ENCODE data around the gene NPHS1.
A peak's percentile ranks its signal among the peaks of the same experiment; 100 is the strongest.

The NPHS1 gene

DNA sequence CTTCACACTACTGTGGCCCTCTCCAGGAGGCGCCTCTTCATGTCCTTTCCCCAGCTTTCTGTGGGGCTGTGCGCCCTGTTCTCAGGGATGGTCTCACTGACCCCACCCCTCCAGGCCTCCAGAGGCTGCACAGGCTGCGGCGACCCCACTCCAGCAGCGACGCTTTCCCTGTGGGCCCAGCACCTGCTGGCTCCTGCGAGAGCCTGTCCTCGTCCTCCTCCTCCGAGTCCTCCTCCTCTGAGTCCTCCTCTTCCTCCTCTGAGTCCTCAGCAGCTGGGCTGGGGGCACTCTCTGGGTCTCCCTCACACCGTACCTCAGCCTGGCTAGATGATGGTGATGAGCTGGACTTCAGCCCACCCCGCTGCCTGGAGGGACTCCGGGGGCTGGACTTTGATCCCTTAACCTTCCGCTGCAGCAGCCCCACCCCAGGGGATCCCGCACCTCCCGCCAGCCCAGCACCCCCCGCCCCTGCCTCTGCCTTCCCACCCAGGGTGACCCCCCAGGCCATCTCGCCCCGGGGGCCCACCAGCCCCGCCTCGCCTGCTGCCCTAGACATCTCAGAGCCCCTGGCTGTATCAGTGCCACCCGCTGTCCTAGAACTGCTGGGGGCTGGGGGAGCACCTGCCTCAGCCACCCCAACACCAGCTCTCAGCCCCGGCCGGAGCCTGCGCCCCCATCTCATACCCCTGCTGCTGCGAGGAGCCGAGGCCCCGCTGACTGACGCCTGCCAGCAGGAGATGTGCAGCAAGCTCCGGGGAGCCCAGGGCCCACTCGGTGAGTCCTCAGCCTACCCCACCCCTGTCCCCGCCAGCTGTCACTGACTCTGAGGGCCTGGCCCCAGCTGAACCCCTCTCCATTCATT, 65.8 kb downstream of the NPHS1 start:
- no peak for DNase-seq

DNA sequence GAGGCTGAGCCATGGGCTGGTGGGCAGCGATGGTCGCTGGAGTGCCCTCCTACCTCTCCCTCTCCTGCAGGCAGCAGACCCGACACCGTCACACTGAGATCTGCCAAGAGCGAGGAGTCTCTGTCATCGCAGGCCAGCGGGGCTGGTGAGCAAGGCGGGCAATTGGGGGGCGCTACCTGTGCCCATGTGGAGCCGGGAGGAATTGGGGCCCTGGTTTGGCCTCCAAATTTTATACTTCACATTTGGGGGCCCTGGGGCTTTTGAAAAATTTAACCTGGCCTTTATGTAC, 67.0 kb downstream of the NPHS1 start:
- DNase-seq, result no peak

DNA sequence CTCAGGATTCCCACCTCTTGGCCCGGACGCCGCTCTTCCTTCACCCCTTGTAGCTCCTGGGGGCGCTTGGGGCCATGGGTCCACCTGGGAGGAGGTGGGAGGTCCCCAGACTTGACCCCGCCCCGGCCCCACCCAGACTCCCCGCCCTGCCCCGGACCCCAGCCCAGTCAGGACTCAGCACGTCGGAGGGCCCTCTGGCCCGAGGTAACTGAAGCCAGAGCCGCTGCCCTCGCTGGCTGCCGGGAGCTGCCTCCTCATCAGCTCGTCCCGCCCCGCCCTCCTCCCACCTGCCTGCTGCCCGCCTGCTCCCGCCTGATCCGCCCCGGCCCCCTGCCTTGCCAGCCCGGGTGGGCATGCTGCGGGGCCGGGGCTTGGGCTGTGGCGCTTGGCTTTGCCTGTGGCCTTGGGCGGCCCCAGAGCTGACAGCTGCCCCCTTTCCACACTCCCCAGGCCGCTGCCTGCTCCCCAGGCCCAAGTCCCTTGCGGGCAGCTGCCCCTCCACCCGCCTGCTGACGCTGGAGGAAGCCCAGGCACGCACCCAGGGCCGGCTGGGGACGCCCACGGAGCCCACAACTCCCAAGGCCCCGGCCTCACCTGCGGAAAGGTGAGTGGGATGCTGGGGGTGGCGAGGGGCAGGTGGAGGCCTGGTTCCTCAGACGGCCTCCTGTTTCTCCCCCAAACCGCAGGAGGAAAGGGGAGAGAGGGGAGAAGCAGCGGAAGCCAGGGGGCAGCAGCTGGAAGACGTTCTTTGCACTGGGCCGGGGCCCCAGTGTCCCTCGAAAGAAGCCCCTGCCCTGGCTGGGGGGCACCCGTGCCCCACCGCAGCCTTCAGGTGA, 67.6 kb downstream of the NPHS1 start:
- peak; percentile 93 for DNase-seq

DNA sequence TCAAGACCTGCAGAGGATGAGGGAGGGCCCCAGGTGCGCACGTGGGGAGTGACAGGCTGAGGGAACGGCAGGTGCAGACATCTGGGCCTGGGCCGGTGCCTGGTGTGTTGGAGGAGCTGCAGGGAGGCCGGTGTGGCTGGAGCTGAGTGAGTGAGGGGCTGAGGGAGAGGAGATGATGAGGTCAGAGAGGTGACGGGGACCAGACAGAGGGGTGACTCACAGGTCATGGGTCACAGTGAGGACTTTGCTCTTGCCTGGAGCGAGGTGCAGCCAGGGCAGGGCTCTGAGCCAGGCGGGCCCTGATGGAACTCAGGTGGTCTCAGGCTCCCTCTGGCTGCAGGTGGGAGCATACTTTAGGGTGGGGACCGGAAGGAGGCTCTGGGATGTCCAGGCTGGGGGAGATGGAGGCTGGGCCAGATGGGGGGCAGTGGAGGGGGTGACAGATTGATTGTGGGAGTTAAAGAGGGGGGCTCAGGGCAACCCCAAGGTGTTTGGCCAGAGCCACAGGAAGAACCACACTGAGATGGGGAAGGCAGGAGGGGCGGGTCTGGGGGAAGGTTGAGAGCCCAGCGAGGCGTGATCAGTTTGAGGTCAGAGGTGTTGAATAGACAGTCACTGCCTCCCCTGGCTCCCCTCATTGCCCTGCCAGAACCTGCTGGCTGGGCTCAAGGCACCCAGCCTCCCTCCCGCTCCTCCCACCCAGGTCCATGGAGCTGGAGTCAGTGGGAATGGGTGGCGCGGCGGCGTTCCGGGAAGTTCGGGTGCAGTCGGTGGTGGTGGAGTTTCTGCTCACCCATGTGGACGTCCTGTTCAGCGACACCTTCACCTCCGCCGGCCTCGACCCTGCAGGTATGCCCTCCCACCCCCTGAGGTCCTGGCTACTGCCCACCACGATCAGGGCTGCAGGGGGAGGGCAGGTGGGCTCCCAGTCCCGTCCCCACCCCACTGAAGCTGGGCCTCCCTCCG, 68.6 kb downstream of the NPHS1 start:
- DNase-seq, result peak; percentile 85

DNA sequence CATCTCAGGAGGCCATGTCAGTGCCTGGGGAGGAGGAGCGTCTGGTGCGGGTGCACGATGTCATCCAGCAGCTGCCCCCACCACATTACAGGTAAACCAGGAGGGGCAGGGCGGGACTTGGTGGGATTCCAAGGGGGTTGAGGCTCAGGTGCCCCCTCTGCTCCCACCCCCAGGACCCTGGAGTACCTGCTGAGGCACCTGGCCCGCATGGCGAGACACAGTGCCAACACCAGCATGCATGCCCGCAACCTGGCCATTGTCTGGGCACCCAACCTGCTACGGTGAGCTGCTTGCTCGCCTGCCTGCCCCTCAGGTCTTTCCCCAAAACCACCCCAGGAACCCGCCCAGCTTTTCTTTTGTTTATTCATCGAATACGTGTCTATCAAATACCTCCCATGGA, 69.7 kb downstream of the NPHS1 start:
- no peak for DNase-seq

DNA sequence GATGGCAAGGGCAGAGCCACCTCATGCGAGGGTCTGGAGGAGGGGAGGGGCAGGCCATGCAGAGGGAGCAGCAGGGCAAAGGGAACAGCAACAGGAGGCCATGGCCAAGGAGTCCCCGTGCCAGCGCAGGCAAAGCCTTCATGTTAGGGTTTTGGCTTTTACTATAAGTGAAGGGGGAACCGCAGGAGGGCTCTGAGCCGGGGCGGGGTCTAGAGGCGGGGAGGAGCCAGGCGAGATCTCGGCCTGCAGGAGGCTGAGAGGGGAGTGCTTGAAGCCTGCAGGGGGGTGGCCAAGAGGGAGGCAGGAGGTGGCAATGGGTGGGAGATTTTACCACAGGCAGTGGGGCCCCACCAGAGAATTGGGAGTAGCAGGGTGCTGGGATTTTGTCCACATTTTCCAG, 70.7 kb downstream of the NPHS1 start:
- no peak for DNase-seq

DNA sequence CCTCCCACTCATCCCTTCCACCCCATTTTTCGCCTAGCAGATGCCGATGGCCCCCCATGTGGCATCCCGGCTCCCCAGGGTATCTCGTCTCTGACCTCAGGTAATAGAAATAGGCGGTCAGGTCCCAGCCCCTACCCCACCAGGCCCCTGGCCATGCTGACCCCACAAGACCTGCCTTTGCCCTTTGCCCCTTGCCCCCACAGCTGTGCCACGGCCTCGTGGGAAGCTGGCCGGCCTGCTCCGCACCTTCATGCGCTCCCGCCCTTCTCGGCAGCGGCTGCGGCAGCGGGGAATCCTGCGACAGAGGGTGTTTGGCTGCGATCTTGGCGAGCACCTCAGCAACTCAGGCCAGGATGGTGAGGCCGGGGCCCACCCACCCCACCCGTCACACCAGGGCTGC, 71.6 kb downstream of the NPHS1 start:
- no peak for DNase-seq

DNA sequence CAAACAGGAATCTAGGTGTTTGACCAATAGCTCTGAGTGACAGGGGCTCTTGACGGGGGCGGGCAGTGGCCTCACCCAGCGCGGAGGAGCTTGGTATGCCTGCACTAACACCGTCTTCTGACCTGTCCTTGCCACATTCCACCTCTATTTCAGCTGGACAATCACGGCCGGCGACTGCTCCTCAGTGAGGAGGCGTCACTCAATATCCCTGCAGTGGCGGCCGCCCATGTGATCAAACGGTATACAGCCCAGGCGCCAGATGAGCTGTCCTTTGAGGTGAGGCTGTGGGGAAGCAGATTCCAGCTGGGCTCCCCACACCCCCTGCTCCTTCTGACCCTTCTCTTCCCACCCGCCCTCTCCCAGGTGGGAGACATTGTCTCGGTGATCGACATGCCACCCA, 72.2 kb downstream of the NPHS1 start:
- no peak for DNase-seq

DNA sequence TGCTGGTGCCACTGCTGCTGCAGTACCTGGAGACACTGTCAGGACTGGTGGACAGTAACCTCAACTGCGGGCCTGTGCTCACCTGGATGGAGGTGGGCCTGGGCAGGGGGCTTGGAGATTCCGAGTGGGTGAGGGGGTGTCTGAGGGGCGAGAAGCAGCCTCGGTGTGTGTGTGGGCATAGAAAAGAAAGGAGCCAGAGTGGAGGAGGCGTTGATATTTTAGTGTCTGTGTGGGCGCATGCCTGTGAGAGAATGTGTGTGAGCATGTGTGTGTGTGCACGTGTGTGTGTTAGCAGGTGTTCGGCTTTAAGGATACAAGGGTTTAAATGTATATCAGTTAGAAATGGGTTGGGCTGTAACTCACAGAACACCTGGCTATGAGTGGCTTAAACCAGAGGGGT, 73.3 kb downstream of the NPHS1 start:
- DNase-seq, result peak; percentile 37

DNA sequence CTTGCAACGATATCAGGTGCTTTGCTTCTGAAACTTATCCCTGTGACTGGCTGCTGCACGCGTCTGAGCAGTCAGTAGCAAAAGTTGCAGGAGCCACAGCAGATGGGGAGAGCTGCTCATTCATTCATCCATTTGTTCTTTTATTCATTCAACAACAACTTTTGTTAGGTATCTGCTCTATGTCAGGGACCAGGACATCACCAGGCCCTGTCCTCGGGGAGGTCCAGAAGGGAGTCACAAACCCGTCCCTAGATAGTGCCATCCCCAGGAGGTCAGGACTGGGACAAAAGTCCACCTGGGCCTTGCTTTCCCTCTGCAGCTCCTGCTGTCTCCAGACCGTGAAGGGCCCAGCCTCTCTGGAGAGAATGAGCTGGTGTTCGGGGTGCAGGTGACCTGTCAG, 74.3 kb downstream of the NPHS1 start:
- DNase-seq, result no peak

DNA sequence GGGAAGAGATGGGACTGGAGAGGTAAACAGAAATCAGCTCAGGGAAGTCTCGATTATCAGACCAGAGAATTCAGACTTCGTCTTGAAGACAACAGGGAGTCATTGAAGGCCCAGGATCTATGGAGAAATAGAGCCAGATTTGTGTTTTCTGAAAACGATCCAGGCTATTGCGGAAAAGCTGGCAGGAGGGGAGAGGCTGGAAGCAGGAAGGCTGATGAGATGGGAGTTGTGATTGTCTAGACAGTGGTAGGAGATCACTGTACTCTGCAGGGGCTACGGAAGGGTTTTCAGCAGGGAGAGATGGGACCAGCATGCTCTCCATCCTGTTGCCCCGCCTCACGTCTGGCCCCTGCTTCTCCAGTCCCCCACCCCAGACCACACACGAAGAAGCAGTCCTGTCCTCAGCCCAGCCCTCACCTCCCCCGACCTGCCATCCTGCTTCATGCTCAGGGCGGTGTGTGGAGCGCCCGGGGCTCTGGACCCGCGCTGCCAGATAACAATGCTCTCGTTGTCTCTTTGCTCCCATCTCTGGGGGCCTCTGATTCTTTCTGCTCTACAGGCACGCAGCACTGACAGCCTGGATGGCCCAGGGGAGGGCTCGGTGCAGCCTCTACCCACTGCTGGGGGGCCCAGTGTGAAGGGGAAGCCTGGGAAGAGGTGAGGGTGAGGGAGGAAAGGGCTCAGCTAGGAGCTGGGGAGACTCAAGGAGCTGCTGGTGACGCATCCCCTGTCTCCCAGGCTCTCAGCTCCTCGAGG, 75.0 kb downstream of the NPHS1 start:
- DNase-seq, result peak; percentile 96

DNA sequence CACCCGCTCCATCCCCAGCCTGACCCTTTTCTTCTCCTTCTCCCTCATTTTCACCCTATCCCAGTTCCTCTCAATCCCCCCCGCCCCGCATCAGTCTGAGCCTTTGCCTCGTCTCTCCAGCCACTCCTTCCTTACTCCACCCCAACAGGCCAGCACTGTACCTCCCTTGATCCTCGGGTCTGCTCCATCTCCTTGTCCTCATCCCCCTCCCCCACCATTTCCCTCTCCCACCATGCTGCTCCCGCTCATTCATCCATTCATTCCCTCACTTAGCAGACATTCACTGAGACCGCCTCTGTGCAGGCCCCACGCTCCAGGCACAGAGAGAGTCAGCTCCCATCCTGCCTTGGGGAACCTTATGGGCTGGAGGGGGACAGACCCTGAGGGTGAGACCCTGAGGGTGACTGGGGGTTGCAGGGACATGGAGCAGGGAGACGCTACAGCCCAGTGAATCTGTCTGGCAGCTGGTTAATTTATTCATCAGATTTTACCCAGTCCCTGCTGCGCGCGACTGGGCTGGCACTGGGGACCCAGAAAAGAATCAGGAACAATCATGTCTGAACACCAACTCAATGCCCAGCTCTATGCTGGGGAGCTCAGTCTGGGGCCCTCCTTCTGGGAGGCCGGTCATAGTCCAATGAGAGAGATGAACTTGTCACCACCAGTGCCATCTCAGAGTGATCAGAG, 76.1 kb downstream of the NPHS1 start:
- no peak for DNase-seq
